Karpas-422 (cell line): ENCODE measurements around the gene PTPRG. TPM values are rescaled to one million over a fixed set of nuclear protein-coding genes. Genes with fewer than 3 reads are reported as not detected.

Experiments
- DNase-seq: peaks from one replicate; pipeline ENCODE4 v3.0.0-alpha.2; 2015
- H2AFZ ChIP-seq: fragments of 200-600 bp; sonication (generic); 2 replicates; pipeline ENCODE4 v1.6.1; 2014; ENCODE audit warnings: antibody characterized with exemption, low read length, mixed read lengths
- H3K27ac ChIP-seq: fragments of 200-600 bp; sonication (generic); 2 replicates; pipeline ENCODE4 v1.5.1; 2014; ENCODE audit warnings: mild to moderate bottlenecking, low read length, moderate library complexity
- H3K27me3 ChIP-seq: fragments of 200-600 bp; sonication (generic); 2 replicates; pipeline ENCODE4 v1.6.1; 2014; ENCODE audit warnings: low read length, mixed read lengths
- H3K36me3 ChIP-seq: fragments of 200-600 bp; sonication (generic); 2 replicates; pipeline ENCODE4 v1.6.1; 2014; ENCODE audit warnings: low read length, mixed read lengths; ENCODE audit not compliant: insufficient read depth
- H3K4me1 ChIP-seq: fragments of 200-600 bp; sonication (generic); 2 replicates; pipeline ENCODE4 v1.6.1; 2014; ENCODE audit warnings: mild to moderate bottlenecking, low read length, mixed read lengths
- H3K4me2 ChIP-seq: fragments of 200-600 bp; sonication (generic); 2 replicates; pipeline ENCODE4 v1.6.1; 2014; ENCODE audit warnings: low read length, low read depth, mild to moderate bottlenecking; ENCODE audit not compliant: poor library complexity, severe bottlenecking
- H3K4me3 ChIP-seq: fragments of 200-600 bp; sonication (generic); 2 replicates; pipeline ENCODE4 v1.5.1; 2014; ENCODE audit warnings: mild to moderate bottlenecking, antibody characterized with exemption, low read length, mixed read lengths
- H3K79me2 ChIP-seq: fragments of 200-600 bp; sonication (generic); 2 replicates; pipeline ENCODE4 v1.6.1; 2014; ENCODE audit warnings: mild to moderate bottlenecking, low read length, mixed read lengths
- H3K9ac ChIP-seq: fragments of 200-600 bp; sonication (generic); 2 replicates; pipeline ENCODE4 v1.6.0; 2014; ENCODE audit warnings: low read length
- H3K9me2 ChIP-seq: fragments of 200-600 bp; sonication (generic), shearing (Covaris generic); replicated peaks from 2 replicates; pipeline ENCODE4 v1.6.0; 2014; ENCODE audit warnings: mild to moderate bottlenecking, low read length, moderate library complexity; ENCODE audit not compliant: insufficient read depth
- H3K9me3 ChIP-seq: fragments of 300-700, 200-600 bp; sonication (generic); 2 replicates; pipeline ENCODE4 v1.6.1; 2014; ENCODE audit warnings: low read length, mixed read lengths
- H4K20me1 ChIP-seq: fragments of 200-600 bp; sonication (generic); 2 replicates; pipeline ENCODE4 v1.6.1; 2014; ENCODE audit warnings: mild to moderate bottlenecking, antibody characterized with exemption, low read length, low read depth; ENCODE audit not compliant: insufficient read depth
- total RNA-seq: library from RNA; depleted of rRNA; stranded (reverse); fragments of >200 nt; shearing (Covaris generic); gene quantifications from 2 replicates; pipeline ENCODE4 v1.2.3, GENCODE V29; 2014; ENCODE audit warnings: low replicate concordance

The PTPRG gene
- total RNA-seq, 1 experiment from 2014 or later, result not detected

GRCh38 chr3:61857297-61857696, 295.9 kb downstream of the PTPRG start:
- H3K4me1 ChIP-seq, result no peaks in the 10 kb centered on the region

GRCh38 chr3:61858054-61858453, 296.7 kb downstream of the PTPRG start:
- no peak overlapping the region for H3K4me3 ChIP-seq
- H3K4me2 ChIP-seq, result no peak overlapping the region
- no peak overlapping the region for H2AFZ ChIP-seq
- DNase-seq, result peak; percentile 47
- no peaks in the 10 kb centered on the region for H3K36me3 ChIP-seq
- H3K79me2 ChIP-seq, result no peaks in the 10 kb centered on the region
- H3K27ac ChIP-seq, result no peak overlapping the region
- no peaks in the 10 kb centered on the region for H3K27me3 ChIP-seq
- no peak overlapping the region for H3K9ac ChIP-seq
- H3K9me3 ChIP-seq, result no peaks in the 10 kb centered on the region
- no peaks in the 10 kb centered on the region for H3K4me1 ChIP-seq
- no peaks in the 10 kb centered on the region for H4K20me1 ChIP-seq
- no peaks in the 10 kb centered on the region for H3K9me2 ChIP-seq

More at GRCh38 chr3:61857297-61857696, 295.9 kb downstream of the PTPRG start:
- Histone ChIP-seq H3K27ac (no peak overlapping the region), H3K27me3 (no peaks in the 10 kb centered on the region), H3K9me3 (no peaks in the 10 kb centered on the region), H3K4me3 (no peak overlapping the region), H3K4me2 (no peak overlapping the region), H2AFZ (no peak overlapping the region), H4K20me1 (no peaks in the 10 kb centered on the region), H3K9ac (no peak overlapping the region), H3K79me2 (no peaks in the 10 kb centered on the region), H3K36me3 (no peaks in the 10 kb centered on the region), H3K9me2 (no peaks in the 10 kb centered on the region)
- no peak for DNase-seq

- Histone ChIP-seq H3K9me2 (no peaks in the 10 kb centered on the region), H3K79me2 (no peaks in the 10 kb centered on the region), H3K36me3 (no peaks in the 10 kb centered on the region), H3K4me3 (no peak overlapping the region), H3K9me3 (no peaks in the 10 kb centered on the region), H4K20me1 (no peaks in the 10 kb centered on the region), H3K9ac (no peak overlapping the region), H3K27me3 (no peaks in the 10 kb centered on the region), H3K4me2 (no peak overlapping the region), H3K4me1 (no peaks in the 10 kb centered on the region), H2AFZ (no peak overlapping the region), H3K27ac (no peak overlapping the region)
- no peak for DNase-seq
Observed at GRCh38 chr3:61861410-61861809, 300.0 kb downstream of the PTPRG start.

GRCh38 chr3:61862614-61863289, 301.4 kb downstream of the PTPRG start:
- H4K20me1 ChIP-seq, result no peaks in the 10 kb centered on the region
- no peak overlapping the region for H2AFZ ChIP-seq
- no peaks in the 10 kb centered on the region for H3K4me1 ChIP-seq
- H3K36me3 ChIP-seq, result no peaks in the 10 kb centered on the region
- H3K9ac ChIP-seq, result no peak overlapping the region
- no peak overlapping the region for H3K27ac ChIP-seq
- H3K4me2 ChIP-seq, result no peak overlapping the region
- H3K79me2 ChIP-seq, result no peaks in the 10 kb centered on the region
- H3K4me3 ChIP-seq, result no peak overlapping the region
- H3K9me2 ChIP-seq, result no peaks in the 10 kb centered on the region
- no peaks in the 10 kb centered on the region for H3K9me3 ChIP-seq
- DNase-seq, result no peak
- H3K27me3 ChIP-seq, result no peaks in the 10 kb centered on the region

- Histone ChIP-seq H3K9me3 (no peaks in the 10 kb centered on the region), H3K36me3 (no peaks in the 10 kb centered on the region)
Observed at GRCh38 chr3:61863579-61863978, 302.2 kb downstream of the PTPRG start.

GRCh38 chr3:61864886-61865285, 303.5 kb downstream of the PTPRG start:
- no peak for DNase-seq
- Histone ChIP-seq H3K4me1 (no peaks in the 10 kb centered on the region), H3K36me3 (no peaks in the 10 kb centered on the region), H3K27ac (no peak overlapping the region), H3K9me3 (no peaks in the 10 kb centered on the region), H4K20me1 (no peaks in the 10 kb centered on the region), H3K9me2 (no peaks in the 10 kb centered on the region), H3K27me3 (no peaks in the 10 kb centered on the region), H3K4me3 (no peak overlapping the region), H3K79me2 (no peaks in the 10 kb centered on the region), H3K4me2 (no peak overlapping the region), H3K9ac (no peak overlapping the region), H2AFZ (no peak overlapping the region)

More at GRCh38 chr3:61863579-61863978, 302.2 kb downstream of the PTPRG start:
- H3K9ac ChIP-seq, result no peak overlapping the region
- no peak for DNase-seq
- no peak overlapping the region for H3K4me2 ChIP-seq
- H3K27ac ChIP-seq, result no peak overlapping the region
- no peaks in the 10 kb centered on the region for H4K20me1 ChIP-seq
- H3K9me2 ChIP-seq, result no peaks in the 10 kb centered on the region
- H3K27me3 ChIP-seq, result no peaks in the 10 kb centered on the region
- no peaks in the 10 kb centered on the region for H3K4me1 ChIP-seq
- H2AFZ ChIP-seq, result no peak overlapping the region
- H3K4me3 ChIP-seq, result no peak overlapping the region
- H3K79me2 ChIP-seq, result no peaks in the 10 kb centered on the region

GRCh38 chr3:61865466-61866152, 304.2 kb downstream of the PTPRG start:
- Histone ChIP-seq H3K9me2 (no peaks in the 10 kb centered on the region), H3K27ac (no peak overlapping the region), H3K79me2 (no peaks in the 10 kb centered on the region), H2AFZ (no peak overlapping the region), H3K4me2 (no peak overlapping the region), H4K20me1 (no peaks in the 10 kb centered on the region), H3K27me3 (no peaks in the 10 kb centered on the region), H3K36me3 (no peaks in the 10 kb centered on the region), H3K4me3 (no peak overlapping the region), H3K9me3 (no peaks in the 10 kb centered on the region), H3K9ac (no peak overlapping the region), H3K4me1 (no peaks in the 10 kb centered on the region)
- DNase-seq, result no peak

GRCh38 chr3:61866153-61866542, 304.8 kb downstream of the PTPRG start:
- Histone ChIP-seq H3K9ac (no peak overlapping the region), H3K36me3 (no peaks in the 10 kb centered on the region), H3K27me3 (no peaks in the 10 kb centered on the region), H3K4me2 (no peak overlapping the region), H2AFZ (no peak overlapping the region), H3K9me3 (no peaks in the 10 kb centered on the region), H3K27ac (no peak overlapping the region), H4K20me1 (no peaks in the 10 kb centered on the region), H3K9me2 (no peaks in the 10 kb centered on the region), H3K4me3 (no peak overlapping the region), H3K79me2 (no peaks in the 10 kb centered on the region), H3K4me1 (no peaks in the 10 kb centered on the region)
- no peak for DNase-seq
